HG03095 (cell line): ENCODE results near the gene PGM2.

Experiments
- ATAC-seq: cut with Tn5 transposase; IDR thresholded peaks from one replicate; pipeline ENCODE4 v1.9.1; 2021; ENCODE audit warnings: moderate library complexity; ENCODE audit not compliant: unreplicated experiment

PGM2 gene

GRCh38 chr4:37860266-37860665, 33.8 kb downstream of the PGM2 start:
- no peak for ATAC-seq

- no peak for ATAC-seq
Measured at GRCh38 chr4:37862961-37863360, 36.5 kb downstream of the PGM2 start.

- ATAC-seq, result no peak
Measured at GRCh38 chr4:37864786-37865185, 38.3 kb downstream of the PGM2 start.

GRCh38 chr4:37865450-37865849, 39.0 kb downstream of the PGM2 start:
- ATAC-seq, result no peak

GRCh38 chr4:37867102-37867501, 40.6 kb downstream of the PGM2 start:
- no peak for ATAC-seq

GRCh38 chr4:37868238-37868637, 41.8 kb downstream of the PGM2 start:
- ATAC-seq, result no peak

- ATAC-seq, result no peak
Measured at GRCh38 chr4:37872310-37872988, 46.0 kb downstream of the PGM2 start.

GRCh38 chr4:37873386-37873785, 46.9 kb downstream of the PGM2 start:
- ATAC-seq, result no peak

- no peak for ATAC-seq
Measured at GRCh38 chr4:37876156-37876555, 49.7 kb downstream of the PGM2 start.

GRCh38 chr4:37879365-37879764, 52.9 kb downstream of the PGM2 start:
- ATAC-seq, result no peak

- ATAC-seq, result no peak
Measured at GRCh38 chr4:37881811-37882210, 55.3 kb downstream of the PGM2 start.

- ATAC-seq, result no peak
Measured at GRCh38 chr4:37882665-37883296, 56.3 kb downstream of the PGM2 start.

GRCh38 chr4:37884855-37885487, 58.5 kb downstream of the PGM2 start:
- no peak for ATAC-seq

GRCh38 chr4:37885496-37885895, 59.0 kb downstream of the PGM2 start:
- no peak for ATAC-seq

GRCh38 chr4:37889849-37890800, 63.6 kb downstream of the PGM2 start:
- ATAC-seq, result peak; percentile 0

GRCh38 chr4:37890801-37891259, 64.3 kb downstream of the PGM2 start, which contains the start of gene TBC1D1:
Gene TBC1D1, plus strand, starts transcription at chr4:37891084. Its CDS starts 11,012 bp downstream, at chr4:37902096.
- ATAC-seq, result peak; percentile 28

- peak; percentile 51 for ATAC-seq
Measured at GRCh38 chr4:37891260-37892159, 65.0 kb downstream of the PGM2 start.

GRCh38 chr4:37892641-37893040, 66.2 kb downstream of the PGM2 start:
- peak; percentile 38 for ATAC-seq

GRCh38 chr4:37893164-37893563, 66.7 kb downstream of the PGM2 start:
- ATAC-seq, result no peak

GRCh38 chr4:37895271-37895670, 68.8 kb downstream of the PGM2 start:
- no peak for ATAC-seq
